Measurements from ENCODE around the gene LRIG2.
"Not testable (repeated sequence)": the region's sequence is repeated elsewhere in the genome, so short reads cannot be mapped to it uniquely, and the experiment has no call there.

LRIG2 gene

GRCh38 chr1:113072757-113073478 is at the start of gene LRIG2:
Gene LRIG2 (plus strand): TSS chr1:113073198. CDS start chr1:113073407, 209 bp downstream.
- in situ Hi-C loops (cut with MboI; ENCODE audit: low sequenced_read_pairs): no loop called here

GRCh38 chr1:113023316-113023715 is 49.7 kb upstream of the LRIG2 start:
- in situ Hi-C loops (cut with MboI; ENCODE audit: low sequenced_read_pairs): not testable (repeated sequence)

GRCh38 chr1:113027007-113027406 is 46.0 kb upstream of the LRIG2 start:
- in situ Hi-C loops (cut with MboI; ENCODE audit: low sequenced_read_pairs): no loop called here

- in situ Hi-C loops (cut with MboI; ENCODE audit: low sequenced_read_pairs): no loop called here
These were observed 45.5 kb upstream of the LRIG2 start for GRCh38 chr1:113027449-113027848.

- in situ Hi-C loops (cut with MboI; ENCODE audit: low sequenced_read_pairs): no loop called here
These were observed 43.2 kb upstream of the LRIG2 start for GRCh38 chr1:113029822-113030221.

- in situ Hi-C loops (cut with MboI; ENCODE audit: low sequenced_read_pairs): no loop called here
These were observed 41.6 kb upstream of the LRIG2 start for GRCh38 chr1:113031171-113031933.

GRCh38 chr1:113035086-113035485 is 37.9 kb upstream of the LRIG2 start:
- in situ Hi-C loops (cut with MboI; ENCODE audit: low sequenced_read_pairs): no loop called here

- in situ Hi-C loops (cut with MboI; ENCODE audit: low sequenced_read_pairs): no loop called here
These were observed 36.2 kb upstream of the LRIG2 start for GRCh38 chr1:113036639-113037321.

- in situ Hi-C loops (cut with MboI; ENCODE audit: low sequenced_read_pairs): no loop called here
These were observed 33.0 kb upstream of the LRIG2 start for GRCh38 chr1:113040041-113040440.

GRCh38 chr1:113040718-113041412 is 32.1 kb upstream of the LRIG2 start:
- in situ Hi-C loops (cut with MboI; ENCODE audit: low sequenced_read_pairs): no loop called here

GRCh38 chr1:113041569-113042284 is 31.3 kb upstream of the LRIG2 start:
- in situ Hi-C loops (cut with MboI; ENCODE audit: low sequenced_read_pairs): no loop called here

GRCh38 chr1:113042285-113043143 is 30.5 kb upstream of the LRIG2 start:
- in situ Hi-C loops (cut with MboI; ENCODE audit: low sequenced_read_pairs): no loop called here

GRCh38 chr1:113043144-113043488 is 29.9 kb upstream of the LRIG2 start:
- in situ Hi-C loops (cut with MboI; ENCODE audit: low sequenced_read_pairs): not testable (repeated sequence)

- in situ Hi-C loops (cut with MboI; ENCODE audit: low sequenced_read_pairs): no loop called here
These were observed 26.4 kb upstream of the LRIG2 start for GRCh38 chr1:113046569-113046968.

- in situ Hi-C loops (cut with MboI; ENCODE audit: low sequenced_read_pairs): no loop called here
These were observed 24.9 kb upstream of the LRIG2 start for GRCh38 chr1:113048064-113048463.

GRCh38 chr1:113053344-113054126 is 19.5 kb upstream of the LRIG2 start:
- in situ Hi-C loops (cut with MboI; ENCODE audit: low sequenced_read_pairs): no loop called here

- in situ Hi-C loops (cut with MboI; ENCODE audit: low sequenced_read_pairs): no loop called here
These were observed 17.4 kb upstream of the LRIG2 start for GRCh38 chr1:113055570-113055969.

- in situ Hi-C loops (cut with MboI; ENCODE audit: low sequenced_read_pairs): no loop called here
These were observed 16.0 kb upstream of the LRIG2 start for GRCh38 chr1:113057006-113057405.

Data from hTERT RPE-1 (cell line).